ENCODE results near the gene ARHGEF1. TPM values are rescaled to one million over a fixed set of nuclear protein-coding genes. Genes with fewer than 3 reads are reported as not detected.

The ARHGEF1 gene
- total RNA-seq, 1 experiment from 2014 or later: 69.5 TPM

- CTCF ChIA-PET: no interaction called here
- no peaks in the 10 kb centered on the region for H3K9me3 ChIP-seq (ENCODE audit: control insufficient read depth, insufficient read depth, low read depth, low read length)
- no peak for ATAC-seq
- H3K36me3 ChIP-seq (ENCODE audit: control insufficient read depth, insufficient read depth, low read length): no peaks in the 10 kb centered on the region
- POLR2A ChIA-PET: no interaction called here
- no TSS peak for BruUV-seq (replicated peaks)
- in situ Hi-C loops (cut with HindIII; ENCODE audit: low pct_unique_long_range_greater_than_20kb, low sequenced_read_pairs) (no loop called here), intact Hi-C loops (cut with micrococcal nuclease; ENCODE audit: unreplicated experiment) (no loop called here)
- peaks cover 7% of the 10 kb centered on the region for H3K27me3 ChIP-seq (ENCODE audit: control insufficient read depth, insufficient read depth, low read length)
- DNase-seq (ENCODE audit: low read depth, low spot score): no peak
- H3K4me3 ChIP-seq (ENCODE audit: low read depth in 2 of 2, low read length in 2 of 2): no peak overlapping the region
- TF ChIP-seq REST (IDR thresholded peaks at IDR 0.05; ENCODE audit: insufficient read depth in 1 of 2, low read depth in 2 of 2, low read length in 1 of 2) (no peak), TCF7L2 (IDR thresholded peaks at IDR 0.05; ENCODE audit: low read depth, low read length) (no peak), CTCF (IDR thresholded peaks at IDR 0.05) (no peak), POLR2AphosphoS5 (IDR thresholded peaks at IDR 0.05; ENCODE audit: low read depth, low read length) (no peak), SIN3A (IDR thresholded peaks at IDR 0.05; ENCODE audit: borderline replicate concordance, insufficient read depth, low read depth, low read length) (no peak)
- H3K4me1 ChIP-seq (ENCODE audit: control insufficient read depth, insufficient read depth, low read length): no peaks in the 10 kb centered on the region
- H3K27ac ChIP-seq (ENCODE audit: low read length): no peak overlapping the region
Measured at GRCh38 chr19:41848666-41849065, 34.3 kb upstream of the ARHGEF1 start.

DNA sequence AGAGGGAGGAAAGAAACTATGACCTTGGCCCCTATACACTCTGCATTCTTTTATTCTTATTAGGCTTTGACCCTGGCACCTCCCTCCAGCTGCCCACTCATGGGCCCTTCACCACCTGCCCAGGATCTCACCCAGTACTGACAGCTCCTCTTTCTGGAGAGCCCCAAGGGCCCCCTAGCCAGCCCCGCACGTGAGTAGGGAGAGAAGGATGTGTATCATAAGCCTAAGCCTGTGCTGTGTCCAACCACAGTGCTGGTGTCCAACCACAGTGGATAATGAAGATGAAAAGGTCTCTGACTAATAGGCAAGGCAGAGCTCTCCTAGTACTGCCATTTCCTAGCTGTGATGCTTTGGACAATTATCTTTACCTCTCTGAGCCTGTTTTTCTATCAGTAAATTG, 33.9 kb upstream of the ARHGEF1 start:
- CTCF ChIA-PET: no interaction called here
- POLR2A ChIA-PET: no interaction called here
- H3K4me1 ChIP-seq (ENCODE audit: control insufficient read depth, insufficient read depth, low read length): no peaks in the 10 kb centered on the region
- no peaks in the 10 kb centered on the region for H3K9me3 ChIP-seq (ENCODE audit: control insufficient read depth, insufficient read depth, low read depth, low read length)
- H3K36me3 ChIP-seq (ENCODE audit: control insufficient read depth, insufficient read depth, low read length): no peaks in the 10 kb centered on the region
- ATAC-seq (no peak), DNase-seq (ENCODE audit: low read depth, low spot score) (no peak)
- no TSS peak for BruUV-seq (replicated peaks)
- no peak for TF ChIP-seq SIN3A (IDR thresholded peaks at IDR 0.05; ENCODE audit: borderline replicate concordance, insufficient read depth, low read depth, low read length)
- TF ChIP-seq CTCF (IDR thresholded peaks at IDR 0.05): no peak
- TF ChIP-seq TCF7L2 (IDR thresholded peaks at IDR 0.05; ENCODE audit: low read depth, low read length): no peak
- no peak for TF ChIP-seq POLR2AphosphoS5 (IDR thresholded peaks at IDR 0.05; ENCODE audit: low read depth, low read length)
- TF ChIP-seq REST (IDR thresholded peaks at IDR 0.05; ENCODE audit: insufficient read depth in 1 of 2, low read depth in 2 of 2, low read length in 1 of 2): no peak
- in situ Hi-C loops (cut with HindIII; ENCODE audit: low pct_unique_long_range_greater_than_20kb, low sequenced_read_pairs): no loop called here
- H3K4me3 ChIP-seq (ENCODE audit: low read depth in 2 of 2, low read length in 2 of 2): no peak overlapping the region
- no peak overlapping the region for H3K27ac ChIP-seq (ENCODE audit: low read length)
- intact Hi-C loops (cut with micrococcal nuclease; ENCODE audit: unreplicated experiment): no loop called here
- H3K27me3 ChIP-seq (ENCODE audit: control insufficient read depth, insufficient read depth, low read length): peaks cover 7% of the 10 kb centered on the region

Data from Panc1 (cell line).